ENCODE data around the gene ROBO1. TPM values are rescaled to one million over a fixed set of nuclear protein-coding genes. Genes with fewer than 3 reads are reported as not detected.

ROBO1 gene
- total RNA-seq, 1 experiment from 2014 or later = 67.6 TPM

- CTCF ChIA-PET = no interaction called here
Measured at GRCh38 chr3:78613421-78613879, 1154.3 kb downstream of the ROBO1 start.

GRCh38 chr3:78611278-78611677 lies 1156.5 kb downstream of the ROBO1 start:
- H3K4me3 ChIP-seq (ENCODE audit: low read depth, low read length, poor library complexity, severe bottlenecking) = no peak overlapping the region
- TF ChIP-seq EZH2 (IDR thresholded peaks at IDR 0.05; ENCODE audit: borderline replicate concordance, low read depth, low read length, poor library complexity, severe bottlenecking) = no peak
- H3K4me1 ChIP-seq (ENCODE audit: insufficient read depth, low read length, poor library complexity, severe bottlenecking) = peaks cover 4% of the 10 kb centered on the region
- H3K27me3 ChIP-seq (replicated peaks; ENCODE audit: insufficient read depth, low read depth, low read length, poor library complexity) = no peaks in the 10 kb centered on the region
- no peak for DNase-seq (ENCODE audit: low spot score)
- H3K36me3 ChIP-seq (ENCODE audit: insufficient read depth, low read length, poor library complexity, severe bottlenecking) = peaks cover 13% of the 10 kb centered on the region
- H3K27ac ChIP-seq (ENCODE audit: low read depth, low read length, poor library complexity, severe bottlenecking) = no peak overlapping the region
- POLR2A ChIA-PET (ENCODE audit: low non-redundant PET) = no interaction called here
- CTCF ChIA-PET = no interaction called here
- BruUV-seq (replicated peaks) = no TSS peak
- H3K9me3 ChIP-seq (ENCODE audit: low read depth, low read length, poor library complexity, severe bottlenecking) = no peaks in the 10 kb centered on the region
- intact Hi-C loops (cut with micrococcal nuclease; ENCODE audit: unreplicated experiment) = no loop called here

More at GRCh38 chr3:78613421-78613879, 1154.3 kb downstream of the ROBO1 start:
- TF ChIP-seq EZH2 (IDR thresholded peaks at IDR 0.05; ENCODE audit: borderline replicate concordance, low read depth, low read length, poor library complexity, severe bottlenecking) (no peak), CTCF (conservative IDR thresholded peaks at IDR 0.05; ENCODE audit: low read depth, low read length) (no peak)
- intact Hi-C loops (cut with micrococcal nuclease; ENCODE audit: unreplicated experiment) = no loop called here
- Histone ChIP-seq H3K36me3 (ENCODE audit: insufficient read depth, low read length, poor library complexity, severe bottlenecking) (peaks cover 8% of the 10 kb centered on the region), H3K27ac (ENCODE audit: low read depth, low read length, poor library complexity, severe bottlenecking) (no peak overlapping the region), H3K27me3 (replicated peaks; ENCODE audit: insufficient read depth, low read depth, low read length, poor library complexity) (no peaks in the 10 kb centered on the region), H3K9me3 (ENCODE audit: low read depth, low read length, poor library complexity, severe bottlenecking) (no peaks in the 10 kb centered on the region), H3K4me1 (ENCODE audit: insufficient read depth, low read length, poor library complexity, severe bottlenecking) (peaks cover 4% of the 10 kb centered on the region), H3K4me3 (ENCODE audit: low read depth, low read length, poor library complexity, severe bottlenecking) (no peak overlapping the region)
- no peak for DNase-seq (ENCODE audit: low spot score)
- POLR2A ChIA-PET (ENCODE audit: low non-redundant PET) = no interaction called here
- BruUV-seq (replicated peaks) = no TSS peak

GRCh38 chr3:78610462-78611125 lies 1157.2 kb downstream of the ROBO1 start:
- no peak for DNase-seq (ENCODE audit: low spot score)
- ChIA-PET POLR2A (ENCODE audit: low non-redundant PET) (no interaction called here), CTCF (no interaction called here)
- BruUV-seq (replicated peaks) = no TSS peak
- H3K27ac ChIP-seq (ENCODE audit: low read depth, low read length, poor library complexity, severe bottlenecking) = no peak overlapping the region
- peaks cover 4% of the 10 kb centered on the region for H3K4me1 ChIP-seq (ENCODE audit: insufficient read depth, low read length, poor library complexity, severe bottlenecking)
- intact Hi-C loops (cut with micrococcal nuclease; ENCODE audit: unreplicated experiment) = no loop called here
- no peak overlapping the region for H3K4me3 ChIP-seq (ENCODE audit: low read depth, low read length, poor library complexity, severe bottlenecking)
- H3K9me3 ChIP-seq (ENCODE audit: low read depth, low read length, poor library complexity, severe bottlenecking) = no peaks in the 10 kb centered on the region
- H3K27me3 ChIP-seq (replicated peaks; ENCODE audit: insufficient read depth, low read depth, low read length, poor library complexity) = no peaks in the 10 kb centered on the region
- TF ChIP-seq CTCF (conservative IDR thresholded peaks at IDR 0.05; ENCODE audit: low read depth, low read length) = no peak
- no peak for TF ChIP-seq EZH2 (IDR thresholded peaks at IDR 0.05; ENCODE audit: borderline replicate concordance, low read depth, low read length, poor library complexity, severe bottlenecking)
- H3K36me3 ChIP-seq (ENCODE audit: insufficient read depth, low read length, poor library complexity, severe bottlenecking) = peaks cover 15% of the 10 kb centered on the region

GRCh38 chr3:78606756-78607155 lies 1161.0 kb downstream of the ROBO1 start:
- intact Hi-C loops (cut with micrococcal nuclease; ENCODE audit: unreplicated experiment) = no loop called here
- CTCF ChIA-PET = no interaction called here

More at GRCh38 chr3:78606756-78607155, 1161.0 kb downstream of the ROBO1 start:
- Histone ChIP-seq H3K27ac (ENCODE audit: low read depth, low read length, poor library complexity, severe bottlenecking) (no peak overlapping the region), H3K27me3 (replicated peaks; ENCODE audit: insufficient read depth, low read depth, low read length, poor library complexity) (no peaks in the 10 kb centered on the region), H3K9me3 (ENCODE audit: low read depth, low read length, poor library complexity, severe bottlenecking) (no peaks in the 10 kb centered on the region), H3K4me3 (ENCODE audit: low read depth, low read length, poor library complexity, severe bottlenecking) (no peak overlapping the region), H3K36me3 (ENCODE audit: insufficient read depth, low read length, poor library complexity, severe bottlenecking) (peaks cover 7% of the 10 kb centered on the region), H3K4me1 (ENCODE audit: insufficient read depth, low read length, poor library complexity, severe bottlenecking) (peaks cover 4% of the 10 kb centered on the region)
- POLR2A ChIA-PET (ENCODE audit: low non-redundant PET) = no interaction called here
- no TSS peak for BruUV-seq (replicated peaks)
- DNase-seq (ENCODE audit: low spot score) = no peak
- no peak for TF ChIP-seq EZH2 (IDR thresholded peaks at IDR 0.05; ENCODE audit: borderline replicate concordance, low read depth, low read length, poor library complexity, severe bottlenecking)
- TF ChIP-seq CTCF (conservative IDR thresholded peaks at IDR 0.05; ENCODE audit: low read depth, low read length) = no peak

All from A673 (cell line).